GM23338 (cell line): ENCODE data around the gene NFATC1. TPM values are rescaled to one million over a fixed set of nuclear protein-coding genes. Genes with fewer than 3 reads are reported as not detected.

Experiments
- ATAC-seq: fragments of 200-7000 bp; cut with Tn5 transposase; 3 replicates; pipeline ENCODE4 v1.9.1; 2020
- DNase-seq: peaks from one replicate; pipeline ENCODE4 v3.0.0-alpha.2; 2015; ENCODE audit warnings: low spot score
- H2AFZ ChIP-seq: fragments of 200-600 bp; sonication (generic); 2 replicates; pipeline ENCODE4 v1.8.0; 2016; ENCODE audit warnings: antibody characterized with exemption, mild to moderate bottlenecking, moderate library complexity
- H3F3A ChIP-seq: fragments of 200-600 bp; sonication (generic); replicated peaks from 2 replicates; pipeline ENCODE4 v1.8.0; 2017; ENCODE audit warnings: antibody characterized with exemption, mixed run types, low read depth
- H3K27ac ChIP-seq: fragments of 200-600 bp; sonication (generic); 2 replicates; pipeline ENCODE4 v1.6.1; 2016; ENCODE audit warnings: low read depth
- H3K27me3 ChIP-seq: fragments of 200-600 bp; sonication (generic); 2 replicates; pipeline ENCODE4 v1.8.0; 2016; ENCODE audit warnings: mild to moderate bottlenecking, mixed run types, moderate library complexity; ENCODE audit not compliant: insufficient read depth
- H3K36me3 ChIP-seq: fragments of 200-600 bp; sonication (generic); 2 replicates; pipeline ENCODE4 v1.8.0; 2016; ENCODE audit warnings: mild to moderate bottlenecking; ENCODE audit not compliant: insufficient read depth
- H3K4me1 ChIP-seq: fragments of 200-600 bp; sonication (generic); 2 replicates; pipeline ENCODE4 v1.8.0; 2016; ENCODE audit warnings: mild to moderate bottlenecking, moderate library complexity; ENCODE audit not compliant: insufficient read depth
- H3K4me2 ChIP-seq: fragments of 200-600 bp; sonication (generic); 2 replicates; pipeline ENCODE4 v1.7.1; 2017; ENCODE audit warnings: mixed run types
- H3K4me3 ChIP-seq: fragments of 200-600 bp; sonication (generic); 2 replicates; pipeline ENCODE4 v1.6.1; 2016; ENCODE audit warnings: mixed run types
- H3K79me2 ChIP-seq: fragments of 200-600 bp; sonication (generic); replicated peaks from 2 replicates; pipeline ENCODE4 v1.8.0; 2017; ENCODE audit warnings: mild to moderate bottlenecking; ENCODE audit not compliant: insufficient read depth
- H3K9me2 ChIP-seq: fragments of 200-600 bp; sonication (generic); 2 replicates; pipeline ENCODE4 v1.8.0; 2017; ENCODE audit not compliant: insufficient read depth
- H4K20me1 ChIP-seq: fragments of 200-600 bp; sonication (generic); replicated peaks from 2 replicates; pipeline ENCODE4 v1.8.0; 2017; ENCODE audit warnings: mild to moderate bottlenecking; ENCODE audit not compliant: insufficient read depth
- H3K27ac Mint-ChIP-seq: 2 replicates; pipeline ENCODE4 v1.8.0; 2020; ENCODE audit warnings: inconsistent platforms, mild to moderate bottlenecking, moderate library complexity, mixed read lengths
- H3K27me3 Mint-ChIP-seq: 3 replicates; pipeline ENCODE4 v1.8.0; 2022; ENCODE audit warnings: low read depth, mild to moderate bottlenecking, moderate library complexity, mixed read lengths, inconsistent platforms; ENCODE audit not compliant: insufficient read depth, poor library complexity
- H3K36me3 Mint-ChIP-seq: 3 replicates; pipeline ENCODE4 v1.8.0; 2021; ENCODE audit warnings: low read depth, mild to moderate bottlenecking, inconsistent platforms, moderate library complexity, mixed read lengths
- H3K4me1 Mint-ChIP-seq: 3 replicates; pipeline ENCODE4 v1.8.0; 2020; ENCODE audit warnings: mild to moderate bottlenecking, inconsistent platforms, mixed read lengths
- H3K4me3 Mint-ChIP-seq: 3 replicates; pipeline ENCODE4 v1.8.0; 2021; ENCODE audit warnings: moderate library complexity, mild to moderate bottlenecking, inconsistent platforms, mixed read lengths
- H3K9me3 Mint-ChIP-seq: 3 replicates; pipeline ENCODE4 v1.8.0; 2020; ENCODE audit warnings: moderate library complexity, mild to moderate bottlenecking, inconsistent platforms, mixed read lengths
- CREB1 ChIP-seq: fragments of 250-450 bp; sonication (Bioruptor Pico); IDR thresholded peaks from 2 replicates; pipeline ENCODE4 v1.5.0; 2020; ENCODE audit warnings: low read depth, mild to moderate bottlenecking, moderate library complexity
- EZH2 ChIP-seq: fragments of 200-600 bp; sonication (generic); IDR thresholded peaks from one replicate; pipeline ENCODE4 v1.8.0; 2017; ENCODE audit warnings: antibody characterized with exemption, mild to moderate bottlenecking, low read depth; ENCODE audit not compliant: unreplicated experiment
- EZH2phosphoT487 ChIP-seq: fragments of 200-600 bp; sonication (generic); IDR thresholded peaks from one replicate; pipeline ENCODE4 v1.8.1; 2018; ENCODE audit warnings: antibody characterized with exemption; ENCODE audit not compliant: unreplicated experiment
- NANOG ChIP-seq: IDR thresholded peaks from 2 replicates; pipeline ENCODE4 v1.6.1; 2016; ENCODE audit warnings: antibody characterized with exemption, borderline replicate concordance
- POLR2AphosphoS5 ChIP-seq: IDR thresholded peaks from 2 replicates; pipeline ENCODE4 v1.6.1; 2016; ENCODE audit warnings: antibody characterized with exemption, low read depth
- REST ChIP-seq: IDR thresholded peaks from one replicate; pipeline ENCODE4 v1.6.1; 2018; ENCODE audit warnings: antibody characterized with exemption; ENCODE audit not compliant: unreplicated experiment
- ZNF114 ChIP-seq: fragments of 250-450 bp; sonication (Bioruptor Pico); IDR thresholded peaks from 2 replicates; pipeline ENCODE4 v1.5.0; 2020; ENCODE audit warnings: mild to moderate bottlenecking, moderate library complexity
- ZNF331 ChIP-seq: fragments of 250-450 bp; sonication (Bioruptor Pico); IDR thresholded peaks from 2 replicates; pipeline ENCODE4 v1.5.0; 2020; ENCODE audit warnings: low read depth, mild to moderate bottlenecking, moderate library complexity
- polyA plus RNA-seq: library from polyadenylated mRNA; unstranded; fragments of >200 nt; fragmentation: Nextera tagmentation; extraction: Ambion mirVana; gene quantifications from 2 replicates; pipeline ENCODE4 v1.2.1, GENCODE V29; 2016
- total RNA-seq: library from RNA; depleted of rRNA; stranded (reverse); fragments of >200 nt; shearing (Covaris generic); gene quantifications from 2 replicates; pipeline ENCODE4 v1.2.3, GENCODE V29; 2014
- TF ChIP-seq, protein P1 (sequence below): fragments of 250-450 bp; sonication (Bioruptor Pico); IDR thresholded peaks from 2 replicates; pipeline ENCODE4 v1.5.0; 2020; ENCODE audit warnings: mild to moderate bottlenecking, moderate library complexity
- TF ChIP-seq, protein P2 (sequence below), 2 experiments: fragments of 200-600 bp in 1 of 2; sonication (generic) in 1 of 2; conservative IDR thresholded peaks; 2 replicates each; pipeline versions ENCODE4 v1.5.1 to v1.6.1; 2016 to 2017; ENCODE audit warnings: antibody characterized with exemption in 2 of 2, low read depth in 2 of 2, mild to moderate bottlenecking in 2 of 2, moderate library complexity in 1 of 2
- TF ChIP-seq, protein P3 (sequence below): IDR thresholded peaks from 2 replicates; pipeline ENCODE4 v1.6.1; 2016; ENCODE audit warnings: antibody characterized with exemption

The NFATC1 gene
- total and polyA plus RNA-seq, 2 experiments from 2014 or later: 3.9 to 6.4 TPM

DNA sequence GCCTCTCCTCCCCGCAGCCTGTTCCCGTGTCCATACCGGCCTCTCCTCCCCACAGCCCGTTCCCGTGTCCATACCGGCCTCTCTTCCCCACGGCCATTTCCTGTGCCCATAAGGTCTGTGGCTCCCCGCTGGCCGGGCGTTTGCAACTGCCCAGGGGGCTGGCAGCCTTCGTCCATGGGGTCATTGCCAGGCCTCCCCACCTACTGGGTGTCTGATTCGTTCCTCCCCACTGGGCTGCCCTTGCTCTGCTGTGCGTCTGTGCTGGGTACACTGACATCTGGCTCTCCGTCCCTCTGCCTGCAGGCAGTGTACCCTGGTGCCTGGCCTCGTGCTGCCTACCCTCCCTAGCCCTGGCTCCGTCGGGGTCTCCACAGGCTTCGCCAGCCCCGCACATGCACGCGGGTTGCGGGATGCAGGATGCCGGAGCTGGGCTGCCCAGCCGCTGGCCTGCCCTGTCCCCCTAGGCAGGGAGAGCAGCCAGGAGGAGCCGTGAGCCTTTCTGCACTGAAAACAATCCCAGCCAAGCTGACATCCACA, 67.8 kb downstream of the NFATC1 start:
- Mint-ChIP-seq H3K4me3 (no peak overlapping the region), H3K27ac (no peak overlapping the region), H3K27me3 (peaks cover 5% of the 10 kb centered on the region), H3K4me1 (peaks cover 28% of the 10 kb centered on the region), H3K36me3 (peaks cover 5% of the 10 kb centered on the region; the same call in 1 of the 3 replicates), H3K9me3 (no peaks in the 10 kb centered on the region; the same call in 2 of the 3 replicates)
- Histone ChIP-seq H3K27ac (no peak overlapping the region), H4K20me1 (no peaks in the 10 kb centered on the region), H3K27me3 (no peaks in the 10 kb centered on the region), H3K4me2 (no peak overlapping the region), H3K79me2 (no peaks in the 10 kb centered on the region), H3K9me2 (no peaks in the 10 kb centered on the region), H3F3A (no peaks in the 10 kb centered on the region), H2AFZ (no peak overlapping the region), H3K4me1 (peaks cover 7% of the 10 kb centered on the region), H3K4me3 (no peak overlapping the region), H3K36me3 (no peaks in the 10 kb centered on the region; the same call in 1 of the 2 replicates)
- ATAC-seq: no peak
- TF ChIP-seq, protein P1, sequence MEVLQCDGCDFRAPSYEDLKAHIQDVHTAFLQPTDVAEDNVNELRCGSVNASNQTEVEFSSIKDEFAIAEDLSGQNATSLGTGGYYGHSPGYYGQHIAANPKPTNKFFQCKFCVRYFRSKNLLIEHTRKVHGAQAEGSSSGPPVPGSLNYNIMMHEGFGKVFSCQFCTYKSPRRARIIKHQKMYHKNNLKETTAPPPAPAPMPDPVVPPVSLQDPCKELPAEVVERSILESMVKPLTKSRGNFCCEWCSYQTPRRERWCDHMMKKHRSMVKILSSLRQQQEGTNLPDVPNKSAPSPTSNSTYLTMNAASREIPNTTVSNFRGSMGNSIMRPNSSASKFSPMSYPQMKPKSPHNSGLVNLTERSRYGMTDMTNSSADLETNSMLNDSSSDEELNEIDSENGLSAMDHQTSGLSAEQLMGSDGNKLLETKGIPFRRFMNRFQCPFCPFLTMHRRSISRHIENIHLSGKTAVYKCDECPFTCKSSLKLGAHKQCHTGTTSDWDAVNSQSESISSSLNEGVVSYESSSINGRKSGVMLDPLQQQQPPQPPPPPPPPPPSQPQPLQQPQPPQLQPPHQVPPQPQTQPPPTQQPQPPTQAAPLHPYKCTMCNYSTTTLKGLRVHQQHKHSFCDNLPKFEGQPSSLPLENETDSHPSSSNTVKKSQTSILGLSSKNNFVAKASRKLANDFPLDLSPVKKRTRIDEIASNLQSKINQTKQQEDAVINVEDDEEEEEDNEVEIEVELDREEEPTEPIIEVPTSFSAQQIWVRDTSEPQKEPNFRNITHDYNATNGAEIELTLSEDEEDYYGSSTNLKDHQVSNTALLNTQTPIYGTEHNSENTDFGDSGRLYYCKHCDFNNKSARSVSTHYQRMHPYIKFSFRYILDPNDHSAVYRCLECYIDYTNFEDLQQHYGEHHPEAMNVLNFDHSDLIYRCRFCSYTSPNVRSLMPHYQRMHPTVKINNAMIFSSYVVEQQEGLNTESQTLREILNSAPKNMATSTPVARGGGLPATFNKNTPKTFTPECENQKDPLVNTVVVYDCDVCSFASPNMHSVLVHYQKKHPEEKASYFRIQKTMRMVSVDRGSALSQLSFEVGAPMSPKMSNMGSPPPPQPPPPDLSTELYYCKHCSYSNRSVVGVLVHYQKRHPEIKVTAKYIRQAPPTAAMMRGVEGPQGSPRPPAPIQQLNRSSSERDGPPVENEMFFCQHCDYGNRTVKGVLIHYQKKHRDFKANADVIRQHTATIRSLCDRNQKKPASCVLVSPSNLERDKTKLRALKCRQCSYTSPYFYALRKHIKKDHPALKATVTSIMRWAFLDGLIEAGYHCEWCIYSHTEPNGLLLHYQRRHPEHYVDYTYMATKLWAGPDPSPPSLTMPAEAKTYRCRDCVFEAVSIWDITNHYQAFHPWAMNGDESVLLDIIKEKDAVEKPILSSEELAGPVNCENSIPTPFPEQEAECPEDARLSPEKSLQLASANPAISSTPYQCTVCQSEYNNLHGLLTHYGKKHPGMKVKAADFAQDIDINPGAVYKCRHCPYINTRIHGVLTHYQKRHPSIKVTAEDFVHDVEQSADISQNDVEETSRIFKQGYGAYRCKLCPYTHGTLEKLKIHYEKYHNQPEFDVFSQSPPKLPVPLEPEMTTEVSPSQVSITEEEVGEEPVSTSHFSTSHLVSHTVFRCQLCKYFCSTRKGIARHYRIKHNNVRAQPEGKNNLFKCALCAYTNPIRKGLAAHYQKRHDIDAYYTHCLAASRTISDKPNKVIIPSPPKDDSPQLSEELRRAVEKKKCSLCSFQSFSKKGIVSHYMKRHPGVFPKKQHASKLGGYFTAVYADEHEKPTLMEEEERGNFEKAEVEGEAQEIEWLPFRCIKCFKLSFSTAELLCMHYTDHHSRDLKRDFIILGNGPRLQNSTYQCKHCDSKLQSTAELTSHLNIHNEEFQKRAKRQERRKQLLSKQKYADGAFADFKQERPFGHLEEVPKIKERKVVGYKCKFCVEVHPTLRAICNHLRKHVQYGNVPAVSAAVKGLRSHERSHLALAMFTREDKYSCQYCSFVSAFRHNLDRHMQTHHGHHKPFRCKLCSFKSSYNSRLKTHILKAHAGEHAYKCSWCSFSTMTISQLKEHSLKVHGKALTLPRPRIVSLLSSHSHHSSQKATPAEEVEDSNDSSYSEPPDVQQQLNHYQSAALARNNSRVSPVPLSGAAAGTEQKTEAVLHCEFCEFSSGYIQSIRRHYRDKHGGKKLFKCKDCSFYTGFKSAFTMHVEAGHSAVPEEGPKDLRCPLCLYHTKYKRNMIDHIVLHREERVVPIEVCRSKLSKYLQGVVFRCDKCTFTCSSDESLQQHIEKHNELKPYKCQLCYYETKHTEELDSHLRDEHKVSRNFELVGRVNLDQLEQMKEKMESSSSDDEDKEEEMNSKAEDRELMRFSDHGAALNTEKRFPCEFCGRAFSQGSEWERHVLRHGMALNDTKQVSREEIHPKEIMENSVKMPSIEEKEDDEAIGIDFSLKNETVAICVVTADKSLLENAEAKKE: no peak
- TF ChIP-seq EZH2 (no peak), CREB1 (CRISPR knock-in tag) (no peak), POLR2AphosphoS5 (no peak), ZNF114 (no peak), NANOG (no peak), ZNF331 (CRISPR knock-in tag) (no peak), REST (no peak), EZH2phosphoT487 (no peak)
- TF ChIP-seq, protein P2, sequence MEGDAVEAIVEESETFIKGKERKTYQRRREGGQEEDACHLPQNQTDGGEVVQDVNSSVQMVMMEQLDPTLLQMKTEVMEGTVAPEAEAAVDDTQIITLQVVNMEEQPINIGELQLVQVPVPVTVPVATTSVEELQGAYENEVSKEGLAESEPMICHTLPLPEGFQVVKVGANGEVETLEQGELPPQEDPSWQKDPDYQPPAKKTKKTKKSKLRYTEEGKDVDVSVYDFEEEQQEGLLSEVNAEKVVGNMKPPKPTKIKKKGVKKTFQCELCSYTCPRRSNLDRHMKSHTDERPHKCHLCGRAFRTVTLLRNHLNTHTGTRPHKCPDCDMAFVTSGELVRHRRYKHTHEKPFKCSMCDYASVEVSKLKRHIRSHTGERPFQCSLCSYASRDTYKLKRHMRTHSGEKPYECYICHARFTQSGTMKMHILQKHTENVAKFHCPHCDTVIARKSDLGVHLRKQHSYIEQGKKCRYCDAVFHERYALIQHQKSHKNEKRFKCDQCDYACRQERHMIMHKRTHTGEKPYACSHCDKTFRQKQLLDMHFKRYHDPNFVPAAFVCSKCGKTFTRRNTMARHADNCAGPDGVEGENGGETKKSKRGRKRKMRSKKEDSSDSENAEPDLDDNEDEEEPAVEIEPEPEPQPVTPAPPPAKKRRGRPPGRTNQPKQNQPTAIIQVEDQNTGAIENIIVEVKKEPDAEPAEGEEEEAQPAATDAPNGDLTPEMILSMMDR (conservative IDR thresholded peaks at IDR 0.05; ENCODE audit: low read depth in 2 of 2): no peak
- TF ChIP-seq, protein P3, sequence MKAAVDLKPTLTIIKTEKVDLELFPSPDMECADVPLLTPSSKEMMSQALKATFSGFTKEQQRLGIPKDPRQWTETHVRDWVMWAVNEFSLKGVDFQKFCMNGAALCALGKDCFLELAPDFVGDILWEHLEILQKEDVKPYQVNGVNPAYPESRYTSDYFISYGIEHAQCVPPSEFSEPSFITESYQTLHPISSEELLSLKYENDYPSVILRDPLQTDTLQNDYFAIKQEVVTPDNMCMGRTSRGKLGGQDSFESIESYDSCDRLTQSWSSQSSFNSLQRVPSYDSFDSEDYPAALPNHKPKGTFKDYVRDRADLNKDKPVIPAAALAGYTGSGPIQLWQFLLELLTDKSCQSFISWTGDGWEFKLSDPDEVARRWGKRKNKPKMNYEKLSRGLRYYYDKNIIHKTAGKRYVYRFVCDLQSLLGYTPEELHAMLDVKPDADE: no peak
- no peak for DNase-seq
